ENCODE data around the gene PLCL2.

- TF ChIP-seq EZH2 (IDR thresholded peaks at IDR 0.05) (no peak), POLR2AphosphoS5 (IDR thresholded peaks at IDR 0.05; ENCODE audit: borderline replicate concordance, low read depth, low read length) (no peak)
Measured at GRCh38 chr3:17030956-17031652, 146.3 kb downstream of the PLCL2 start.

Data from SK-N-MC (cell line).